ENCODE measurements around the gene CAMTA1. TPM values are rescaled to one million over a fixed set of nuclear protein-coding genes. Genes with fewer than 3 reads are reported as not detected.
A peak's percentile ranks its signal among the peaks of the same experiment; 100 is the strongest.

Gene CAMTA1
- total and polyA plus RNA-seq, 12 donors, result 123 to 265 (median 142) TPM

DNA sequence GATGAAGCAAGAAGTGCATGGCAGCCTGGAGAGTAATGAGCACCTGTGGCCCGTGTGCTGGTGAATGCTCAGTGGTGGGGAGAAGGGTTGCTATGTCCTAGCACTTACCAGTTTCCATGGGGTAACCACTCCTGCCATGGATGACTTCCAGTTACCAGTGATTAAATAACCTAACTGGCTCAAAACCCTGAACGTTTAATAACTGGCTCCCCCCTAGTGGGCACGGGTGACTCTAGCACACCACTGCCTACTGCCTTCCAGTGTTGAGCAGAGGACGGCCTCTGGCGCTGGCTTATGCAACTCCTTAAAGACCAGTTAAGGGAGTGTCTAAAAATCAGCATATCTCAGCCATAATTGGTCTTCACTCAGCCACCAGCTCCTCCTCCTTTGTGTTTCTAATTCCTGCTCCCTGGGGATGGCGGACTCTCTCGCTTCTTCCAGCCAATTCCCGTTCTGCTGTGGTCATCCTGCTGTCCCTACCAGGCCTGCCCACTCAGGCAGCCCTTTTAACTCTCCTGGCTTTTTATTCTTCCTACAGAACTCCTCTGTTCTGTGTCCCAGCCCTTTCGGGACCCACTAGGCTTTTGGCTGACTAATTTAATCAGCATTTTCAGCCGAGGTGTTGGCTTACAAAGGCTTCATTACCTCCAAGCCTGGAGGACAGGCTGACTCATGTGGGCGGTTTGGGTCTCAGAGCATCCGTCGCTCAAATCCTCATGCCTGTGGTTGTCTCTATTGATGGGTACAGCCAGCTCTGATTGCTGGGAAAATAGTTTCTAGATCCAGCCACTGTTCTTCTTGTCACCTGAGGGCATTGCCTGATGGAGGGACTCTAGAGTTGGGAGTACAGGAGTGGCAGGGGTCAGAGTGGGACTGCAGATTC lies 332.4 kb downstream of the CAMTA1 start:
- Histone ChIP-seq H3K4me1 (peaks cover 0 to 15% (median 12%) of the 10 kb centered on the region in 9 donors), H3K36me3 (no peaks in the 10 kb centered on the region), H3K9me3 (peaks cover 0 to 9% (median 0%) of the 10 kb centered on the region in 11 donors), H3K4me3 (no peak overlapping the region), H3K27me3 (no peaks in the 10 kb centered on the region), H3K27ac (peak overlapping the region in 1 of 10 donors; percentile 47)
- WGBS, 2 donors, result 26 to 32% methylated on average over 13 of the region's 13 CpGs
- TF ChIP-seq, protein P1, sequence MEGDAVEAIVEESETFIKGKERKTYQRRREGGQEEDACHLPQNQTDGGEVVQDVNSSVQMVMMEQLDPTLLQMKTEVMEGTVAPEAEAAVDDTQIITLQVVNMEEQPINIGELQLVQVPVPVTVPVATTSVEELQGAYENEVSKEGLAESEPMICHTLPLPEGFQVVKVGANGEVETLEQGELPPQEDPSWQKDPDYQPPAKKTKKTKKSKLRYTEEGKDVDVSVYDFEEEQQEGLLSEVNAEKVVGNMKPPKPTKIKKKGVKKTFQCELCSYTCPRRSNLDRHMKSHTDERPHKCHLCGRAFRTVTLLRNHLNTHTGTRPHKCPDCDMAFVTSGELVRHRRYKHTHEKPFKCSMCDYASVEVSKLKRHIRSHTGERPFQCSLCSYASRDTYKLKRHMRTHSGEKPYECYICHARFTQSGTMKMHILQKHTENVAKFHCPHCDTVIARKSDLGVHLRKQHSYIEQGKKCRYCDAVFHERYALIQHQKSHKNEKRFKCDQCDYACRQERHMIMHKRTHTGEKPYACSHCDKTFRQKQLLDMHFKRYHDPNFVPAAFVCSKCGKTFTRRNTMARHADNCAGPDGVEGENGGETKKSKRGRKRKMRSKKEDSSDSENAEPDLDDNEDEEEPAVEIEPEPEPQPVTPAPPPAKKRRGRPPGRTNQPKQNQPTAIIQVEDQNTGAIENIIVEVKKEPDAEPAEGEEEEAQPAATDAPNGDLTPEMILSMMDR (IDR thresholded peaks at IDR 0.05), result peak in 4 of 9 donors; percentile 9 to 26 (median 22)
- intact Hi-C loops (cut with DNase I), result no loop called here
- ATAC-seq, result peak in 7 of 8 donors; percentile 55 to 74 (median 62)
- no peak for DNase-seq

DNA sequence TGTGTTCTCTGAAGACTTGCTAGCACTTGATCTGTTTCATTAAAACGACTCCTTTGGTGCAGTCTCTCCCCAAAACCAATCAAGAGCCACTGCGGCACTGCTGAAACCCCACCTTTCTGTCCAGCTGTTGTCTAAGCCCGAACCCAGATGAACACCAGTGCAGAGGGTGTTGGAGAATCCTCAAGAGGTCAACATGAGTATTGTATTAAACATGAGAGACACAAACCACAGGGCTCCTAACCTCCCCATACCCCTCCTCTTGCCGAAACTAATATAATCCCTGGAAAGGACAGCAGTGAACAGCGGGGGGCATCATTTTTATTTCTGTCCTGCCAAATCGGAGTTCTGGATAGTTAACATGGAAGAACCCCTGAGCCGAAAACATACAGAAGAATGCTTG lies 333.9 kb downstream of the CAMTA1 start:
- H3K27ac ChIP-seq, result no peak overlapping the region
- WGBS, 2 donors, result 76 to 92% methylated on average over 7 of the region's 7 CpGs
- TF ChIP-seq, protein P1 (IDR thresholded peaks at IDR 0.05), result no peak

GRCh38 chr1:7120863-7121621 lies 335.8 kb downstream of the CAMTA1 start:
- Histone ChIP-seq H3K4me3 (no peak overlapping the region), H3K4me1 (peaks cover 0 to 15% (median 12%) of the 10 kb centered on the region in 9 donors), H3K27me3 (no peaks in the 10 kb centered on the region), H3K9me3 (peaks cover 0 to 2% (median 0%) of the 10 kb centered on the region in 11 donors), H3K36me3 (no peaks in the 10 kb centered on the region), H3K27ac (no peak overlapping the region)
- DNase-seq (peak in 1 of 2 donors; percentile 23), ATAC-seq (peak in 1 of 8 donors; percentile 15)
- 68 to 69% methylated on average over 6 of the region's 6 CpGs for WGBS, 2 donors
- intact Hi-C loops (cut with DNase I), result no loop called here
- TF ChIP-seq, protein P1 (IDR thresholded peaks at IDR 0.05), result peak in 3 of 9 donors; percentile 20 to 27 (median 26)

More for the DNA sequence above, 333.9 kb downstream of the CAMTA1 start:
- Histone ChIP-seq H3K27me3 (no peaks in the 10 kb centered on the region), H3K4me3 (no peak overlapping the region), H3K9me3 (peaks cover 0 to 9% (median 0%) of the 10 kb centered on the region in 11 donors), H3K4me1 (peaks cover 0 to 15% (median 12%) of the 10 kb centered on the region in 9 donors), H3K36me3 (no peaks in the 10 kb centered on the region)
- no peak for DNase-seq
- intact Hi-C loops (cut with DNase I), result no loop called here
- no peak for ATAC-seq

GRCh38 chr1:7121622-7121988 lies 336.4 kb downstream of the CAMTA1 start:
- WGBS, 2 donors, result 32 to 47% methylated on average over 7 of the region's 7 CpGs
- intact Hi-C loops (cut with DNase I), result no loop called here
- Histone ChIP-seq H3K27ac (no peak overlapping the region), H3K9me3 (no peaks in the 10 kb centered on the region), H3K27me3 (no peaks in the 10 kb centered on the region), H3K4me1 (peaks cover 0 to 15% (median 12%) of the 10 kb centered on the region in 9 donors), H3K36me3 (no peaks in the 10 kb centered on the region), H3K4me3 (no peak overlapping the region)
- TF ChIP-seq, protein P1 (IDR thresholded peaks at IDR 0.05), result no peak
- DNase-seq (peak; percentile 78 to 81), ATAC-seq (peak; percentile 82 to 96 (median 91))
